GM04503 (cell line): ENCODE data around the gene AHCTF1.
A peak's percentile ranks its signal among the peaks of the same experiment; 100 is the strongest.
"Not testable (repeated sequence)": the region's sequence is repeated elsewhere in the genome, so short reads cannot be mapped to it uniquely, and the experiment has no call there.

ENCODE experiments used
- DNase-seq: peaks from one replicate; pipeline ENCODE4 v3.0.0-alpha.2; 2012; ENCODE audit warnings: low read depth

AHCTF1 gene

DNA sequence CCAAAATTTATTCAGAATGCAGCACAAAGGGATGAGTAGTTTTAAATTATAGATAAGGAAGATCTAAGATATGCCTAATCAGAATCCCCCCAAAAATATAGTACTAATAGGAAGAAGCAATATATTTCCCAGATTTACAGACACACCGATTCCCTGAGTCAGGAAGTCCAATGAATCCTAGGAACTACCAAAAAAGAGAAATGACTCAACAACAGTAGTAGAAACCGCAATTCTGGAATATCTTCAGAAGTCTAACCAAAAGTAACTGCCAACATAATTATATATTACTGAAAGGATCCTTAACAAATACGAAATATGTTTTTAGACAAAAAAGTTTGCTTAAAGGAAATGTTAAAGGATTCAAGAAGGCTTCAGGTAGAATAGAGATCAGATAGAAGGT lies 10.3 kb downstream of the AHCTF1 start:
- no peak for DNase-seq

- no peak for DNase-seq
Observed at GRCh38 chr1:246919902-246920301, 11.8 kb downstream of the AHCTF1 start.

DNA sequence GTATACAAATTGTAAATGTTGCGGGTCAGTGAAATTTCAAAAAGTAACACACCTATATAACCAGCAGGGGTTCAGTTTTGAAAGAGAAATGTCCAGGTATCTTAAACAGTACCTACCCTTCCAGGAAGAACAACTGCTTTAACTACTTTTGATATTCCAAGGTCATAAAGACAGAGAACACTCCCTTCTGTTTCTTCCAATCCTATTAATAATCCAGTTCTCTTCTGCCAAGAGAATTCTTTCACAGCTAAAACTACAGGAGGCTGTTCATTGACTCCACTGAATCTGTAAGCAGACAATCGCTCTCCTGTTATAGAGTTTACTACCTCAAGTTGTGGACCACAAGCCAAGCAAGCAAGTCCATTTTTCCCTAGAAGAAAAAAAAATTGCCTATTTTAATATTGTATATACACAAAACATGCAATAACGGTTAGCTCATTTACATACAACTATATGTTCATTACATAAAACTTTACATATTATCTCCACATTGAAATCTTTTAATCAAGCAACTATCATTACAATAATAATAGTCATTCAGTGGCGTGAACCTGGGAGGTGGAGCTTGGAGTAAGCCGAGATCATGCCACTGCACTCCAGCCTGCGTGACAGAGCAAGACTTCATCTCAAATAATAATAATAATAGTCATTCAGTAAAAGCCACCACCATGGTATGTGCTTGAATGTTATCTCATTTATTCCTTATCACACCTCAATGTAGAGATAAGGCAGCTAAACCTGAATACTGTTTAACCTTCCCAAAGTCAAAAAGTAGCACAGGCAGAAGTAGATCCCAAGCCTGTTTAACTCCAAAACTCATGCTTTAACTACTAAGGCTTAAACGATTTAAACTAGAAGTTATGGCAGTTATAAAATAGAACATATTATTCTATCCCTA lies 15.5 kb downstream of the AHCTF1 start:
- DNase-seq = not testable (repeated sequence)

DNA sequence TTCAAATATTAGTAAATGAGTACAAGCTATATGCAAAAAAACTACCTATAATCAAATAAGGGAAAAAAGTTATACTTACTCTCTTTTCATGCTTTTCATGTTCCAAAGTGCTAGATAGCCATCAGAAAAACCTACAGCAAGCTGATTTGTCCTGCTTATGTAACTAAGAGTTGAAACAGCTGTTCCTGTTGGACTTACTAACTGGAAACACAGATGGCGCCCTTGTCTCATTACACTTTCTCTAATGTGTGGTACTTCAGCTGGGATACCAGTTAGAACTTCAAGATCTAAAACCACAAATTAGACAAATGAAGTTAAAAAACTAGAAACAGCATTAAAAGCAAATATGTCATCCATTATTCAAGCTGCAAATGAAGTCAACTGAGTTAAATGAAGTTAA lies 24.3 kb downstream of the AHCTF1 start:
- DNase-seq = peak; percentile 22

GRCh38 chr1:246906833-246907232 lies 24.9 kb downstream of the AHCTF1 start:
- no peak for DNase-seq

DNA sequence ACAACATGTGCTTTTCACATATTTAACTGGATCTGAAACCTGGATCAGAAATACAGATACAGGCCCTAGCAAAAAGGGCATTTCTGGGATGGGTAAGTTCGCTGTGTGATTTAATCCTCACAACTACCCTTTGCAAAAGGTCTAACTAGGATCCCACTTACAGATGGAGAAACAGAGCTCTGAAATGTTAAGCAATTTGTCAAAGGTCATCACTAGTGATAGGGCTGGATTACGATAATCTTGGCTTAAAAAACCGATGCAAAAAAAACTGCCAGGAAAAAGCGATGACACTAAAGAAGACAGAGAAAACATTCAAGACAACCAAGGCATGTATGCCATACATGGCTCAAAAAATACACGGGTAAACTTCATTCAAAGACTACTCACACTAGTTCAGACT lies 29.9 kb downstream of the AHCTF1 start:
- DNase-seq = no peak

DNA sequence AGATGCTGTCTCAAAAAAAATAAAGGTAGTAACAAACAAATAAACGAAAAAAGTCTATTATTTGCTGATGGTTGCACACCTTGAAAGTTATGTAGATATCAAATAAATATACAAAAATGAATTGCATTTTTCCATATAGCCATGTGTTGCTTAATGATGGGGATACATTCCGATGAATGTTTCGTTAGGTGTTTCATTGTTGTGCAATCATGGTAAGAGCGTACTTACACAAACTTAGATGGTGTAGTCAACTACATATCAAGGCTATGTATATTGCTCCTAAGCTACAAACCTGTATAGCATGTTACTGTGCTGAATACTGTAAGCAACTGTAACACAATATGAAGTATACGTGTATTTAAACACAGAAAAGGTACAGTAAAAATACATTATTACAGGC lies 34.4 kb downstream of the AHCTF1 start:
- DNase-seq = no peak

GRCh38 chr1:246893191-246893939 lies 38.4 kb downstream of the AHCTF1 start:
- DNase-seq = no peak

DNA sequence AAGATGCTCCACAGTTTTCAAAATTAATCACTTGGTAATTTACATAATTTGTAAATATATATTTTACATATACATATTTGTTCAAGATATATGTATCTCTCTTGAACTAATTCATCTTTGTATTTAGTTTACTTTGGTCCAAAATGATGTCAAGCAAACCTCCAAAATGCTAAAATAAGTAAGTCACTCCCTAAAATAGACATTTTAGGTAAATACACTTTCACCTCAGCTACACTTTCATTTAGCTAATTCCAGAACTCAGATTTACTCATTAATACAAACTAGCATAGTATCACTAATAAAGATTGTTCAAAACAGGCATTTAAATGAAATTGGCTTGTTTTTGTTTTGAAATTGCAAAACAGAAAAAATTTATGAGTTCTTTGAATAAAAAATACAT lies 40.6 kb downstream of the AHCTF1 start:
- DNase-seq = no peak

GRCh38 chr1:246888522-246888921 lies 43.2 kb downstream of the AHCTF1 start:
- DNase-seq = no peak

DNA sequence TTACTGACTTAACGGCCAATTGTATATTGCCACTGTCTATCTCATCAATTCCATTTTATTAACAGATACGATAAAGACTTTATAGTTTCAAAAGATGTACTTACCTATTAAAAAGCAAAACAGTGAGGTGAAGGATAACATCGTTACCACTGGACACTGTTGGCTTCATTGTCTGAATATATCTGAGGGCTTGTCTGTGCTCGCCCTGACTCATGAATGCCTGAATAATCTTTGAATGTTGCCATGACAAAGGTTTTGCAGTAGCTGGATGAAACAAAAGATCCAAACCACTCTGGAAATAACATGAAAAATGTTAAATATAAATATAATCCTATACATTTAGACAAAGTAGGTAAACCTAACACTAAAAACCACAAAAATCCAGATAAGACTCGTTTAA lies 46.4 kb downstream of the AHCTF1 start:
- not testable (repeated sequence) for DNase-seq

GRCh38 chr1:246878551-246878950 lies 53.2 kb downstream of the AHCTF1 start:
- no peak for DNase-seq

GRCh38 chr1:246876431-246876830 lies 55.3 kb downstream of the AHCTF1 start:
- no peak for DNase-seq

DNA sequence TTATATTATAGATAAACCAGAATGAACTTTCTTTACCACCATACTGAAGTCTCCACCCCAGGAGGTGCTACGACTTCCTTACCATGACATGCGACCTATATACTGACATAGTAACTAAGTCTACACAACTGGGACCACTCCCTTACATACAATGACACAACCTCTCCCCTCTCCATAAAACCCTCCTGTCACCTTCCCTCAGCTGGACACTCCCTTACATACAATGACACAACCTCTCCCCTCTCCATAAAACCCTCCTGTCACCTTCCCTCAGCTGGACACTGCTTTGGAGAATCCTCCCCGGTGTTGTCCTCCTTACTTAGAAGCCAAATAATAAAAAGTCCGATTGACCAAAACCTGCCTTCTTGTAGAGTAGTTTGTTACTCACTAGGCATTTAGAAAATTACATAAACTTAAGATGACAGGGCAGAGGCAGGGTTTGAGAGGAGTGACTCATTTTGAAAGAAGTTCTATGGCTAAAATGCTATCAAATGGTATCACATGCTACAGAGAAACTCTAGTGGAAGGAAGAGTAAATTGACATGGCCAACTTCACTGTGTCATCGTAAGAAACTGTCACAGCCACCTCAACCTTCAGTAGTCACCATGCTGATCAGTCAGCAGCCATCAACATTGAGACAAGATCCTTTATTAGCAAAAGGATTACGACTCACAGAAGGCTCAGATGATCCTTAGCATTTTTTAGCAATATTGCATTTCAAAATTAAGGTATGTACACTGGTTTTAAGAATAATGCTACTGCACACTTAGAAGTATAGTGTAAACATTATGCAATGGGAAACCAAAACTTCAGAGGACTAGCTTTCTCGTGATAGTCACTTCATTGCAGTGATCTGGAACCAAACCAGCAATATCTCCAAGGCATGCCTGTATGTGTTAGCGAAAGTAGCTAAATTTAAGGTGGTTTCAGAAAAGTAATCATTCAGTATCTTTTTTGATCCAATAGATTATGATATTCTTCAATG lies 56.4 kb downstream of the AHCTF1 start:
- peak; percentile 57 for DNase-seq

DNA sequence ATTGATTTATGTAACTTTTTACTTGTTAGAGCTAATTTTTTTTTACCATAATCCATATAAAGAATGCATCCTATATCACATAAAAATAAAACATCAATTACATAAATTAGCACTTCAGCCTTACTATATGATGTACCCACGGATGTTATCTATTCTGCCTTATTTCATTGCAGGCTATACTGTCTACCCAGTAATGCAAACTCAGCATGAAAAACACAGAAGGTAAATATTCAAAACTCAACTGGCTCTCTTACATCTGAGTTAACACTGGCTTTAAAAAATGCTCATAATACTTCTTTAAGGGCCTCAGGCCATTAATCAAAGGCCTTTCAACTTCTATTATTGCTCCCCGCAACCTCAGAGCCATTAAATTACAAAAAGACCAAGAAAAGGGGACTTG lies 65.8 kb downstream of the AHCTF1 start:
- DNase-seq = no peak

GRCh38 chr1:246863791-246864190 lies 68.0 kb downstream of the AHCTF1 start:
- not testable (repeated sequence) for DNase-seq

DNA sequence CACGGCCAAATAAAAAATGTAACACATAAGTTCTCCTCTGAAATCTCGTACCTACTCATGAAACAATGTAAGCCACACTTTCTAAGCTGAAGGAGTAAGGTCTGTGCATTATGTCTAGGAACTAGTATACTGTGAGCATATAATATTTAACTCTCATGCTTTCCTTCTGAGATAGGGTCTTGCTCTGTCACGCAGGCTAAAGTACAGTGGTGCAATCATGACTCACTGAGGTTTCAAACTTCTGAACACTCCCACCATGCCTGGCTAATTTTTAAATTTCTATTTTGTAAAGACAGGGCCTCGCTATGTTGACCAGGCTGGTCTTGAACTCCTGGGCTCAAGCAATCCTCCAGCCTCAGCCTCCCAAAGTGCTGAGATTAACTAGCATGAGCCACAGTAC lies 71.3 kb downstream of the AHCTF1 start:
- DNase-seq = no peak

- no peak for DNase-seq
Observed at GRCh38 chr1:246856371-246856770, 75.4 kb downstream of the AHCTF1 start.

- not testable (repeated sequence) for DNase-seq
Observed at GRCh38 chr1:246850640-246851039, 81.1 kb downstream of the AHCTF1 start.

DNA sequence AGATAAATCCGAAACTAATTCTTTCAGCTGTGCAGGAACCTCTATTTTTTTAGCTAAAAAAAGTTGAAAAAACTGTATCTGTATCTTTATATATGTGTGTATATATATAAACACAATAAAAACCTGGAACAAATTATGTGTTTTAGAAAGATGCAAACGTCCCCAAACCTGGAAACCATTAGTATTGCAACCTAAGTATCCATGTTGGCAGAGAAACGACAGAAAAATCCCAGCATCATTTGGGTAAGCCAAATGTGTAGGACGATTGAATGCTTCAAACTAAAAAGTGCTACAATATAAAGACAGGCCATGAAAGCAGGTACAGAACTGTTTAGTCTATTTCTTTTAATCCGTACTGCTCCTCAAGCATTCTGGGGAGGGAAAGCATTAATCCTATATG lies 87.9 kb downstream of the AHCTF1 start:
- DNase-seq = no peak

- DNase-seq = not testable (repeated sequence)
Observed at GRCh38 chr1:246840761-246841160, 91.0 kb downstream of the AHCTF1 start.

GRCh38 chr1:246838118-246838456 lies 93.7 kb downstream of the AHCTF1 start:
- DNase-seq = no peak
